HG02798 (cell line): Measurements from ENCODE around the gene POLG2.
"Not testable (repeated sequence)": the region's sequence is repeated elsewhere in the genome, so short reads cannot be mapped to it uniquely, and the experiment has no call there.

ENCODE experiments used
- ATAC-seq: cut with Tn5 transposase; IDR thresholded peaks from one replicate; pipeline ENCODE4 v1.9.1; 2021; ENCODE audit warnings: mild to moderate bottlenecking; ENCODE audit not compliant: unreplicated experiment, poor library complexity

The POLG2 gene

GRCh38 chr17:64506201-64506575 lies 9.3 kb upstream of the POLG2 start, which contains the start of gene DDX5:
TSS of gene DDX5 (minus strand) at chr17:64506289. CDS start at chr17:64506119, 170 bp downstream.
- ATAC-seq: peak; percentile 66

GRCh38 chr17:64505340-64506200 lies 8.7 kb upstream of the POLG2 start:
- peak; percentile 25 for ATAC-seq

GRCh38 chr17:64504769-64505339 lies 8.0 kb upstream of the POLG2 start:
- no peak for ATAC-seq

- no peak for ATAC-seq
These were observed 7.2 kb upstream of the POLG2 start for GRCh38 chr17:64503821-64504768.

GRCh38 chr17:64503341-64503740 lies 6.5 kb upstream of the POLG2 start:
- no peak for ATAC-seq

GRCh38 chr17:64502809-64503208 lies 6.0 kb upstream of the POLG2 start:
- ATAC-seq: no peak

- ATAC-seq: no peak
These were observed 5.2 kb upstream of the POLG2 start for GRCh38 chr17:64502021-64502420.

GRCh38 chr17:64500862-64501765 lies 4.3 kb upstream of the POLG2 start:
- no peak for ATAC-seq

- no peak for ATAC-seq
These were observed 3.6 kb upstream of the POLG2 start for GRCh38 chr17:64500487-64500859.

- no peak for ATAC-seq
These were observed 3.1 kb upstream of the POLG2 start for GRCh38 chr17:64499805-64500486.

- no peak for ATAC-seq
These were observed 1.7 kb upstream of the POLG2 start for GRCh38 chr17:64498308-64499203.

GRCh38 chr17:64497565-64498035 lies 746 bp upstream of the POLG2 start:
- no peak for ATAC-seq

GRCh38 chr17:64496348-64496785 lies 487 bp downstream of the POLG2 start:
- no peak for ATAC-seq

- not testable (repeated sequence) for ATAC-seq
These were observed 1.6 kb downstream of the POLG2 start for GRCh38 chr17:64495300-64495699.

GRCh38 chr17:64494121-64494520 lies 2.7 kb downstream of the POLG2 start:
- ATAC-seq: no peak

- ATAC-seq: no peak
These were observed 4.3 kb downstream of the POLG2 start for GRCh38 chr17:64492481-64493109.

- no peak for ATAC-seq
These were observed 4.9 kb downstream of the POLG2 start for GRCh38 chr17:64491994-64492393.
